ENCODE measurements around the gene ELOVL1. TPM values are rescaled to one million over a fixed set of nuclear protein-coding genes. Genes with fewer than 3 reads are reported as not detected.

ELOVL1 gene
- total and polyA plus RNA-seq, 2 of the 13 experiments (the other 11 are each of a cell fraction or from before 2014, with no cell fraction given): 55.2 to 77.4 TPM

GRCh38 chr1:43367904-43368645, at the start of gene ELOVL1 (continued):
- TF ChIP-seq GPBP1L1 (CRISPR knock-in tag; IDR thresholded peaks at IDR 0.05) (no peak), SRSF4 (IDR thresholded peaks at IDR 0.05; ENCODE audit: low read depth, low read length, poor library complexity, severe bottlenecking) (no peak), DNMT1 (CRISPR knock-in tag; IDR thresholded peaks at IDR 0.05) (peak; percentile 36; the same call in 1 of the 2 replicates), ZBTB4 (CRISPR knock-in tag; IDR thresholded peaks at IDR 0.05; ENCODE audit: borderline replicate concordance) (0 out of 2 replicates have a peak, but pooled peaks have one; percentile 48), ZBTB44 (CRISPR knock-in tag; IDR thresholded peaks at IDR 0.05) (peak; percentile 86; the same call in 1 of the 2 replicates), HNRNPUL1 (IDR thresholded peaks at IDR 0.05; ENCODE audit: low read depth, low read length) (no peak), ZNF207 (IDR thresholded peaks at IDR 0.05; ENCODE audit: borderline replicate concordance) (no peak), ZNF280B (CRISPR knock-in tag; IDR thresholded peaks at IDR 0.05; ENCODE audit: borderline replicate concordance) (peak; percentile 72; the same call in 1 of the 2 replicates), CBX1 (IDR thresholded peaks at IDR 0.05; ENCODE audit: low read depth) (no peak), SKI (IDR thresholded peaks at IDR 0.05; ENCODE audit: partially characterized antibody) (no peak), PHF5A (CRISPR knock-in tag; IDR thresholded peaks at IDR 0.05; ENCODE audit: low read depth, unreplicated experiment) (no peak), AKNA (CRISPR knock-in tag; IDR thresholded peaks at IDR 0.05; ENCODE audit: borderline replicate concordance) (no peak), ZNF781 (CRISPR knock-in tag; IDR thresholded peaks at IDR 0.05; ENCODE audit: borderline replicate concordance, not compliant biosample characterization) (peak; percentile 92), TBP (CRISPR knock-in tag; IDR thresholded peaks at IDR 0.05) (no peak)
